HL-60/S4 treated with retinoic acid at 250 ng/mL for 4 days and 3 days (cell line): ENCODE data around the gene TMEM9B.
"Not testable (repeated sequence)": the region's sequence is repeated elsewhere in the genome, so short reads cannot be mapped to it uniquely, and the experiment has no call there.

Source experiments
- in situ Hi-C: fragments of 300-500 bp; cut with MboI; formaldehyde crosslinking; loops from 2 replicates; pipeline ENCODE4 v1.7.0; 2022; ENCODE audit warnings: low sequenced_read_pairs

Gene TMEM9B

GRCh38 chr11:8964324-8965320 is at the start of gene TMEM9B:
TMEM9B (minus strand) TSS chr11:8964442; CDS start chr11:8964313, 129 bp downstream.
- in situ Hi-C loops: no loop called here

- in situ Hi-C loops: no loop called here
These were observed 49.1 kb upstream of the TMEM9B start for GRCh38 chr11:9013373-9013772.

GRCh38 chr11:9009538-9009937 is 45.3 kb upstream of the TMEM9B start:
- in situ Hi-C loops: not testable (repeated sequence)

- in situ Hi-C loops: no loop called here
These were observed 44.4 kb upstream of the TMEM9B start for GRCh38 chr11:9008661-9009060.

- in situ Hi-C loops: no loop called here
These were observed 43.8 kb upstream of the TMEM9B start for GRCh38 chr11:9008011-9008550.

- in situ Hi-C loops: no loop called here
These were observed 40.8 kb upstream of the TMEM9B start for GRCh38 chr11:9005087-9005486.

- in situ Hi-C loops: no loop called here
These were observed 40.1 kb upstream of the TMEM9B start for GRCh38 chr11:9004183-9004926.

- in situ Hi-C loops: no loop called here
These were observed 39.4 kb upstream of the TMEM9B start, which contains the start of gene NRIP3 for GRCh38 chr11:9003573-9004182. NRIP3 (minus strand) TSS chr11:9004001; CDS start chr11:9003935, 66 bp downstream.

GRCh38 chr11:9002920-9003572 is 38.8 kb upstream of the TMEM9B start:
- in situ Hi-C loops: no loop called here

GRCh38 chr11:9001736-9002135 is 37.5 kb upstream of the TMEM9B start:
- in situ Hi-C loops: no loop called here

- in situ Hi-C loops: no loop called here
These were observed 33.8 kb upstream of the TMEM9B start for GRCh38 chr11:8998017-8998416.

- in situ Hi-C loops: no loop called here
These were observed 33.2 kb upstream of the TMEM9B start for GRCh38 chr11:8997451-8997850.

- in situ Hi-C loops: no loop called here
These were observed 25.2 kb upstream of the TMEM9B start for GRCh38 chr11:8989453-8989852.

GRCh38 chr11:8988329-8989234 is 24.3 kb upstream of the TMEM9B start:
- in situ Hi-C loops: no loop called here

GRCh38 chr11:8987446-8987845 is 23.2 kb upstream of the TMEM9B start:
- in situ Hi-C loops: no loop called here

- in situ Hi-C loops: not testable (repeated sequence)
These were observed 22.5 kb upstream of the TMEM9B start for GRCh38 chr11:8986772-8987171.

- in situ Hi-C loops: no loop called here
These were observed 21.2 kb upstream of the TMEM9B start for GRCh38 chr11:8985462-8985861.

GRCh38 chr11:8983552-8983951 is 19.3 kb upstream of the TMEM9B start:
- in situ Hi-C loops: no loop called here

- in situ Hi-C loops: no loop called here
These were observed 16.2 kb upstream of the TMEM9B start for GRCh38 chr11:8980485-8980884.
